Neural cell (in vitro differentiated cells): ENCODE data around the gene PFKL. TPM values are rescaled to one million over a fixed set of nuclear protein-coding genes. Genes with fewer than 3 reads are reported as not detected.

ENCODE experiments used
- H2AFZ ChIP-seq: fragments of 200-600, 300-800 bp; sonication (generic), shearing (Covaris generic); 2 replicates; pipeline ENCODE4 v1.6.0; 2014; ENCODE audit warnings: low read depth, mild to moderate bottlenecking, antibody characterized with exemption, low read length, moderate library complexity
- H3F3A ChIP-seq: fragments of 200-600 bp; shearing (Covaris generic); 2 replicates; pipeline ENCODE4 v1.6.1; 2016; ENCODE audit warnings: mild to moderate bottlenecking, moderate library complexity, mixed read lengths, antibody characterized with exemption, low read length; ENCODE audit not compliant: insufficient read depth, poor library complexity, severe bottlenecking
- H3K27ac ChIP-seq: fragments of 200-600, 300-800 bp; sonication (generic), shearing (Covaris generic); 2 replicates; pipeline ENCODE4 v1.5.1; 2014; ENCODE audit warnings: mild to moderate bottlenecking, low read length, moderate library complexity
- H3K27me3 ChIP-seq: fragments of 300-800, 200-600 bp; sonication (generic), shearing (Covaris generic); 2 replicates; pipeline ENCODE4 v1.6.0; 2014; ENCODE audit warnings: mild to moderate bottlenecking, low read depth, low read length, moderate library complexity; ENCODE audit not compliant: insufficient read depth
- H3K36me3 ChIP-seq: fragments of 300-800, 200-600 bp; sonication (generic), shearing (Covaris generic); 2 replicates; pipeline ENCODE4 v1.5.1; 2014; ENCODE audit warnings: mild to moderate bottlenecking, antibody characterized with exemption, low read length, moderate library complexity; ENCODE audit not compliant: insufficient read depth
- H3K4me2 ChIP-seq: fragments of 300-800, 200-600 bp; sonication (generic), shearing (Covaris generic); 2 replicates; pipeline ENCODE4 v1.6.0; 2014; ENCODE audit warnings: mild to moderate bottlenecking, low read length
- H3K4me3 ChIP-seq: fragments of 300-800, 200-600 bp; sonication (generic), shearing (Covaris generic); 2 replicates; pipeline ENCODE4 v1.5.1; 2014; ENCODE audit warnings: mild to moderate bottlenecking, low read length, moderate library complexity
- H3K79me2 ChIP-seq: fragments of 200-600 bp; shearing (Covaris generic); replicated peaks from 2 replicates; pipeline ENCODE4 v1.6.0; 2014; ENCODE audit warnings: mild to moderate bottlenecking, low read length, moderate library complexity; ENCODE audit not compliant: insufficient read depth
- H3K9ac ChIP-seq: fragments of 300-800, 200-600 bp; sonication (generic), shearing (Covaris generic); 2 replicates; pipeline ENCODE4 v1.6.1; 2016; ENCODE audit warnings: mild to moderate bottlenecking, low read length, mixed read lengths
- H3K9me2 ChIP-seq: fragments of 200-600 bp; shearing (Covaris generic); 2 replicates; pipeline ENCODE4 v1.6.1; 2016; ENCODE audit warnings: mild to moderate bottlenecking, low read length, mixed read lengths; ENCODE audit not compliant: insufficient read depth
- H3K9me3 ChIP-seq: fragments of 200-600, 300-800 bp; sonication (generic), shearing (Covaris generic); 2 replicates; pipeline ENCODE4 v1.6.1; 2016; ENCODE audit warnings: mild to moderate bottlenecking, mixed run types, low read length, moderate library complexity, mixed read lengths
- H4K20me1 ChIP-seq: fragments of 200-600 bp; shearing (Covaris generic); 2 replicates; pipeline ENCODE4 v1.6.1; 2016; ENCODE audit warnings: mild to moderate bottlenecking, mixed run types; ENCODE audit not compliant: insufficient read depth
- CTCF ChIP-seq: fragments of 450-650 bp; IDR thresholded peaks from 2 replicates; pipeline ENCODE4 v1.5.1; 2014; ENCODE audit warnings: antibody characterized with exemption, mild to moderate bottlenecking, moderate library complexity; ENCODE audit not compliant: poor library complexity, severe bottlenecking
- EP300 ChIP-seq: fragments of 450-650 bp; conservative IDR thresholded peaks from 2 replicates; pipeline ENCODE4 v1.6.1; 2014; ENCODE audit warnings: antibody characterized with exemption, mild to moderate bottlenecking, moderate library complexity; ENCODE audit not compliant: poor library complexity, severe bottlenecking
- EZH2 ChIP-seq: fragments of 200-600, 300-800 bp; shearing (Covaris generic), sonication (generic); IDR thresholded peaks from 2 replicates; pipeline ENCODE4 v1.6.1; 2014; ENCODE audit warnings: antibody characterized with exemption, low read length, borderline replicate concordance, mild to moderate bottlenecking; ENCODE audit not compliant: insufficient read depth, poor library complexity, severe bottlenecking
- MXI1 ChIP-seq: fragments of 450-650 bp; conservative IDR thresholded peaks from 2 replicates; pipeline ENCODE4 v1.6.1; 2014; ENCODE audit warnings: antibody characterized with exemption, mild to moderate bottlenecking; ENCODE audit not compliant: poor library complexity, severe bottlenecking
- POLR2AphosphoS5 ChIP-seq: IDR thresholded peaks from 2 replicates; pipeline ENCODE4 v1.6.1; 2012
- RAD21 ChIP-seq: fragments of 450-650 bp; conservative IDR thresholded peaks from 2 replicates; pipeline ENCODE4 v1.6.1; 2014; ENCODE audit warnings: antibody characterized with exemption, mild to moderate bottlenecking, moderate library complexity
- SMC3 ChIP-seq: fragments of 450-650 bp; conservative IDR thresholded peaks from 2 replicates; pipeline ENCODE4 v1.6.1; 2014; ENCODE audit warnings: antibody characterized with exemption, mild to moderate bottlenecking, moderate library complexity; ENCODE audit not compliant: poor library complexity
- TAF1 ChIP-seq: IDR thresholded peaks from 2 replicates; pipeline ENCODE4 v1.6.1; 2012; ENCODE audit warnings: low read depth
- polyA plus RNA-seq: library from polyadenylated mRNA; depleted of rRNA; stranded (reverse); fragments of >200 nt; gene quantifications from 2 replicates; pipeline ENCODE4 v1.2.3, GENCODE V29; 2014
- TF ChIP-seq, protein P1 (sequence below): IDR thresholded peaks from 2 replicates; pipeline ENCODE4 v1.6.1; 2012; ENCODE audit warnings: borderline replicate concordance

PFKL gene
- polyA plus RNA-seq, 1 donor from 2014 or later = 79.6 TPM

- no peak overlapping the region for H3K4me2 ChIP-seq
- no peaks in the 10 kb centered on the region for H3K9me3 ChIP-seq
- no peak overlapping the region for H3K9ac ChIP-seq
- no peak overlapping the region for H2AFZ ChIP-seq
- H3K27ac ChIP-seq = no peak overlapping the region
- no peaks in the 10 kb centered on the region for H3F3A ChIP-seq
- H3K27me3 ChIP-seq = peaks cover 30% of the 10 kb centered on the region
- H3K9me2 ChIP-seq = no peaks in the 10 kb centered on the region
- no peaks in the 10 kb centered on the region for H3K36me3 ChIP-seq
- TF ChIP-seq EP300 = no peak
- TF ChIP-seq EZH2 = no peak
- no peak for TF ChIP-seq POLR2AphosphoS5
- H3K79me2 ChIP-seq = no peaks in the 10 kb centered on the region
- H3K4me3 ChIP-seq = no peak overlapping the region
- no peaks in the 10 kb centered on the region for H4K20me1 ChIP-seq
Observed at GRCh38 chr21:44354001-44354405, 54.1 kb downstream of the PFKL start.

GRCh38 chr21:44354775-44355771 lies 55.2 kb downstream of the PFKL start:
- no peak overlapping the region for H3K27ac ChIP-seq

More at GRCh38 chr21:44354775-44355771, 55.2 kb downstream of the PFKL start:
- H3K4me2 ChIP-seq = no peak overlapping the region
- no peaks in the 10 kb centered on the region for H3K9me3 ChIP-seq
- H3K36me3 ChIP-seq = no peaks in the 10 kb centered on the region
- H3K4me3 ChIP-seq = no peak overlapping the region
- H3K9ac ChIP-seq = no peak overlapping the region
- H3K79me2 ChIP-seq = no peaks in the 10 kb centered on the region
- peaks cover 20% of the 10 kb centered on the region for H3K27me3 ChIP-seq
- H3K9me2 ChIP-seq = no peaks in the 10 kb centered on the region
- no peak overlapping the region for H2AFZ ChIP-seq
- H3F3A ChIP-seq = no peaks in the 10 kb centered on the region
- no peaks in the 10 kb centered on the region for H4K20me1 ChIP-seq
- TF ChIP-seq EZH2 = no peak
- no peak for TF ChIP-seq POLR2AphosphoS5
- TF ChIP-seq SMC3 = no peak
- TF ChIP-seq MXI1 = no peak
- no peak for TF ChIP-seq CTCF
- TF ChIP-seq RAD21 = no peak
- TF ChIP-seq, protein P1, sequence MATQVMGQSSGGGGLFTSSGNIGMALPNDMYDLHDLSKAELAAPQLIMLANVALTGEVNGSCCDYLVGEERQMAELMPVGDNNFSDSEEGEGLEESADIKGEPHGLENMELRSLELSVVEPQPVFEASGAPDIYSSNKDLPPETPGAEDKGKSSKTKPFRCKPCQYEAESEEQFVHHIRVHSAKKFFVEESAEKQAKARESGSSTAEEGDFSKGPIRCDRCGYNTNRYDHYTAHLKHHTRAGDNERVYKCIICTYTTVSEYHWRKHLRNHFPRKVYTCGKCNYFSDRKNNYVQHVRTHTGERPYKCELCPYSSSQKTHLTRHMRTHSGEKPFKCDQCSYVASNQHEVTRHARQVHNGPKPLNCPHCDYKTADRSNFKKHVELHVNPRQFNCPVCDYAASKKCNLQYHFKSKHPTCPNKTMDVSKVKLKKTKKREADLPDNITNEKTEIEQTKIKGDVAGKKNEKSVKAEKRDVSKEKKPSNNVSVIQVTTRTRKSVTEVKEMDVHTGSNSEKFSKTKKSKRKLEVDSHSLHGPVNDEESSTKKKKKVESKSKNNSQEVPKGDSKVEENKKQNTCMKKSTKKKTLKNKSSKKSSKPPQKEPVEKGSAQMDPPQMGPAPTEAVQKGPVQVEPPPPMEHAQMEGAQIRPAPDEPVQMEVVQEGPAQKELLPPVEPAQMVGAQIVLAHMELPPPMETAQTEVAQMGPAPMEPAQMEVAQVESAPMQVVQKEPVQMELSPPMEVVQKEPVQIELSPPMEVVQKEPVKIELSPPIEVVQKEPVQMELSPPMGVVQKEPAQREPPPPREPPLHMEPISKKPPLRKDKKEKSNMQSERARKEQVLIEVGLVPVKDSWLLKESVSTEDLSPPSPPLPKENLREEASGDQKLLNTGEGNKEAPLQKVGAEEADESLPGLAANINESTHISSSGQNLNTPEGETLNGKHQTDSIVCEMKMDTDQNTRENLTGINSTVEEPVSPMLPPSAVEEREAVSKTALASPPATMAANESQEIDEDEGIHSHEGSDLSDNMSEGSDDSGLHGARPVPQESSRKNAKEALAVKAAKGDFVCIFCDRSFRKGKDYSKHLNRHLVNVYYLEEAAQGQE = no peak
- no peak for TF ChIP-seq TAF1
- TF ChIP-seq EP300 = no peak
